GM18520 (cell line): ENCODE data around the gene DRICH1.
"Not testable (repeated sequence)": the region's sequence is repeated elsewhere in the genome, so short reads cannot be mapped to it uniquely, and the experiment has no call there.

Source experiments
- ATAC-seq: cut with Tn5 transposase; IDR thresholded peaks from one replicate; pipeline ENCODE4 v1.9.1; 2021; ENCODE audit not compliant: unreplicated experiment

Gene DRICH1

DNA sequence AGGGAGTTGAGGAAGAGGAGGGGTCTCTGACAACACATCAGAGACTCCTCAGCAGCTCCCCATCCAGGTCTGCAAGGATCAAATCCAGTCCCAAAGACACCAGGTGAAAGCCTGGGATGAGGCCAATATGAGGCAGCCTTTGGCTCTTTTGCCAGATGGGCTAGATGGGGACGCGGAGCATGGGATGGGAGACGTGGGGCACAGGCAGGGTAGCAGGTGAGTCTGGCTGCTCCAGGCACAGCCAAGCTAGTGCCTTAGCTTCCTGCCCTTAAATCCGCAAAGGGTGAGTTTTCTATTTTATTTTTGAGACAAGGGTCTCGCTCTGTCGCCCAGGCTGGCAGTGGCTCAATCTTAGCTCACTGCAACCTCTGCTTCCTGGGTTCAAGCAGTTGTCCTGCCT lies 19.6 kb upstream of the DRICH1 start:
- ATAC-seq = no peak

DNA sequence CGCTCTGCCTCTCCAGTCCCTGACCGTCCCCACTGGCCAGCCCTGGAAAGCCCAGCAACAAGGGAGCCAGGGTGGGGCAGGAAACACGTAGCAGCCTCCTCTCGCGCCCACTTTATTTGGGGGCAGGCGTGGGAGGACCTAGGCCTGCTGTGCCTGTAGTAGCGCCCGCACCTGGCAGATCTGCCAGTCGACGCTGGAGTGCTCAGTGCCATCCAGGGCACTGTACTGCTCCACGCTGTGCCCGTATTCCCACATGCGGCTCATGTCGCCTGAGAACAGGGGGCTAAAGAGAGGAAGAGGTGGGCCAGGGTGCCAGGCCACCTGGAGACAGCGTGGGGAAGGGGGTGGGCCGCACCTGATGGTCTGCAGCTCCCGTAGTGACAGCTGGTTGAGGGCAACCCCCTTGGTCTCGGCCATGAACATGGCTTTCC lies 17.0 kb upstream of the DRICH1 start:
- no peak for ATAC-seq

DNA sequence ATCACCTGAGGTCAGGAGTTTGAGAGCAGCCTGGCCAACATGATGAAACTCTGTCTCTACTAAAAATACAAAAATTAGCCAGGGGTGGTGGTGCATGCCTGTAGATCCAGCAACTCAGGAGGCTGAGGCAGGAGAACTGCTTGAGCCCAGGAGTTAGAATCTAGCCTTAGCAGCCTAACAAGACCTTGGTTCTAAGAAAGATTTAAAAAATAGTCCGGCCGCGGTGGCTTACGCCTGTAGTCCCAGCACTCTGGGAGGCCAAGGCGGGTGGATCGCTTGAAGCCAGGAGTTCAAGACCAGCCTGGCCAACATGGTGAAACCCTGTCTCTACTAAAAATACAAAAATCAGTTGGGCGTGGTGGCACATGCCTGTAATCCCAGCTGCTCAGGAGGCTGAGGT lies 14.4 kb upstream of the DRICH1 start:
- ATAC-seq = not testable (repeated sequence)

DNA sequence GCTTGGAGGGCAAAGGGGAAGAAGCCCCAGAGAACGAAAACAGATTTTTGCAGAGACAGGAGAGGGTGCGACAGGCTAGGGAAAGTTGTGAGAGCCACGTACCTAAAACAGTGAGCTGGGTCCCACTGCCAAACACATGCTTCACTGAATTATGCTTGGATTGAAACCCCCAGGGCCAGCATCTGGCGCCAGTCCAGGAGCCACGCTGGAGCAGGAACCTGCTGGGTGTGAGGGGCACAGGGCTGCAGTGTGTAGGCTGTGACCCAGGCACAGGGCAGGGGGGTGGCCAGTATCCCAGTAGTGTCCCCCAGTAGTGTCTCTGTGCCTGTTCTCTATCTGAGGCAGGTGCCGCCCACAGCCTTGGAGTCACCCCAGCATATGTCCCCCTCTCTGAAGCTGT lies 8.1 kb upstream of the DRICH1 start:
- not testable (repeated sequence) for ATAC-seq

DNA sequence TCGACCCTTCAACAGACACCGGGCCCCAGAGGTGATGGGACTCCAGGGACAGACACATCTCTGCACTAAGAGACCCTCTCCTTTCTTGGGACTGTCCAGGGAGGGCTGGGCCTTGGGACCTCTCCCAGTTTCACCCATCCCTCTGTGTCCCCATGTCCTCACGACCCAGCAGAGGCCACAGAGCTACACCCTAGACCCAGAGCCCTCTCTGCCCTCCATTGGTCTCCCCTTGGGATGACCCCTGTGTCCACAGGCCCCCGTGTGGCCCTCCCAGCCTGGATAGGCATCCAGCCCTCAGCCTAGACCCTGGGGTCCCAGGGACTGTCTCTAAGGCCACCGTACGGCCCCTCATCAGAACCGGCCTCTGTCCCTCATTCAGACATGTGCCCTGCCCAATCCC lies 7.5 kb upstream of the DRICH1 start:
- ATAC-seq = no peak

DNA sequence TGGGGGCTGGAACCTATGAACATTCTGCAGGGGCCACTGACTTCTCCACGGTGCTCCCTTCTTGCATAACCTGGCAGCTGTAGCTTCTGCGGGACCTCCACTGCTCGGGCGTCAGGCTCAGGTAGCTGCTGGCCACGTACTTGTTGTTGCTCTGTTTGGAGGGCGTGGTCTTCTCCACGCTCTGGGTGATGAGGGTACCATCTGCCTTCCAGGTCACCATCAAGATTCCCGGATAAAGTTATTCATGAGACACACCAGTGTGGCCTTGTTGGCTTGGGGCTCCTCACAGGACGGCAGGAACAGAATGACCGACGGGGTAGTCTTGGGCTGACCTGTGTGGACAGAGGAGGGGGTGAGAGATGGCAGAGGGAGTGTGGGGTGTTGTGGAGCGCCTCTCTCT lies 6.5 kb upstream of the DRICH1 start:
- ATAC-seq = no peak

DNA sequence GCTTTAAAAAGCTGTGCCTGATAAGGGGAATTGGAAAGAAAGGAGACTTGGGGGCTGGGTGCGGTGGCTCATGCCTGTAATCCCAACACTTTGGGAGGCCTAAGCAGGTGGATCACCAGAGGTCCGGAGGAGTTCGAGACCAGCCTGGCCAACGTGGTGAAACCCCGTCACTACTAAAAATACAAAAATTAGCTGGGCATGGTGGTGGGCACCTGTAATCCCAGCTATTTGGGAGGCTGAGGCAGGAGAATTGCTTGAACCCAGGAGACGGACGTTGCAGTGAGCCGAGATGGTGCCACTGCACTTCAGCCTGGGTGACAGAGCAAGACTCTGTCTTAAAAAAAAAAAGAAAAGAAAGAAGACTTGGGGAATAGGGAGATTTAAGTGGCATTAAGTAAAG lies 3.2 kb upstream of the DRICH1 start:
- ATAC-seq = not testable (repeated sequence)

DNA sequence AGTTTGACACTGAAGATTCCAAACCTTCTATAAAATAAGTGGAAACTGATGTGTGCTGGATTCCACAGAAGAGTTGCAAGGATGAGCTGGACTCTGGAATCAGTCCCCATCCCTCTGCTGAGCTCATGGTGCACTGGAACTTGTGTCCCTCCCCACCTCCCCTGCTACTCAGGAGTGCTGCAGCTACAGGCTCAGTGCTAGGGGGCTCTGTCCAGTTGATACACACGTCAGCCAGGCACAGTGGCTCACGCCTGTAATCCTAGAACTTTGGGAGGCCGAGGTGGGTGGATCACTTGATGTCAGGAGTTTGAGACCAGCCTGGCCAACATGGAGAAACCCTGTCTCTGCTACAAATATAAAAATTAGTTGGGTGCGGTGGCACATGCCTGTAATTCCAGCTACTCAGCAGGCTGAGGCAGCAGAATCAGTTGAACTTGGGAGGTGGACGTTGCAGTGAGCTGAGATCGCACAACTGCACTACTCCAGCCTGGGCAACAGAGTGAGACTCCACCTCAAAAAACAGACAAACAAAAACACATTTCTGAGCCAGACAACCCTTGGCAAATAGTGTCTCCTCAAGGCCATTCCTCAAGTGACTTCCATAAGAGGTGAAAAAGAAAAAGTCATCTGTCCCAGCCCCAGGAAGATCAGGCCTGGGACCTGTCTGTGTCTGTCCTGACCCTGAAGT lies 3.9 kb downstream of the DRICH1 start:
- ATAC-seq = not testable (repeated sequence)

DNA sequence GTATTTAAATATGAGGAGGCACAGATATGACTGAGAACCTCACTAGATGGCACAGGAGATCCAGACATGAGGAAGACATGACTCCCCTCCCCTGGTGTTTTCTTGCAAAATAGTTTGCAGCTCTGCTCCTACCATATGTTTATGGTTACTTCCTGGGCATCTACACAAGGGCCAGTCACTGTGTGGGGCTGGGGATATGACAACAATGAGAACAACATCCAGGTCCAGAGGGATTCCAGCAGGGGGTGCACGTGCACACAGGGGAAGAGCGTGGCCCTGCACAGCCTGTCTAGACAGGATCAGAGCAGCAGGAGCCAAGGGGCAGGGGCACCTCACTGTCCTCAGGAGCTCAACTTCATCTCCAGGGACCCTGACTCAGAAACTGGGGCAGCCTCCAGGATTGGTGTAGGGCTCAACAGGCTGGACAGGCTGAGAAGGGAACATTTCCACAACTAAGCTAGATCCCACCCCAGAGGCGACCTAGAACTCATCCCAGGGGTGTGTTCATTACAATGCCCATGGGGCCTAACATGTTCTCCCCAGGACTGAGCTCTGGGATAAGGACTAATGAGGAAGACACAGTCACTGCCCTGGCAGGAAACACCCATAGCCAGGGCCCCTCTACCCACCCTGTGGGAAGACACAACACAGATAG lies 4.6 kb downstream of the DRICH1 start:
- not testable (repeated sequence) for ATAC-seq

DNA sequence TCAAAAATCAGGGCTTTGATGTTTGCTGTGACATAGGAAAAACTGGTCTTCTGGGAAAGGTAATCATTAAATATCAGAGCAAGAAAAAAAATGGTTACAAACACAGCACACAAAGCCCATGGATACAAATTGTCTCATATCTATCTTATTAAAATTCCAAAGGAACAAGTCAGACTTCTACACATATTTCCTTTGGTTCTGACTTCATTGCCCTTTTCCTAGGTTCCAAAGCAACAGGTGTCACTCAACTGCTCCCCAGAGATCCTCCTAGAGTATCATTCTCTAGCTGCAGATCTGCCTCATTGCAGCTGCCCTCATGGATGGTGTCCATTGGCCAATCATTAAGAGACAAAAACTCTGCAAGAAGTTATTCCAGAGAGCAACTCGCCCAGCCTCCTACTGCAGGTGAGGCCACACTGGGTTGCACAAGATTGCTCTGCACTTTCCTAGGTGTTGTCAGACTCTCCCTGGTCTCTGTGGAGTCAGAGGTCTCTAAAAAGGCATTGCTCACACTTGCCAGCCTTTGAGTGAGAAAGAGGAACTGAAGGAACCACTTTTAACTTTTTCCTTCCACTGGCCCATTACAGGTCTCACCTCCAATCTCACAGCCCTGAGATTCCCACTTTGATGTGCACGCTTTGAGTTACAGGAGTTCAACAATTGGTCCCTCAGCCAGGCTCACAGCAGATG lies 5.7 kb downstream of the DRICH1 start:
- ATAC-seq = no peak

DNA sequence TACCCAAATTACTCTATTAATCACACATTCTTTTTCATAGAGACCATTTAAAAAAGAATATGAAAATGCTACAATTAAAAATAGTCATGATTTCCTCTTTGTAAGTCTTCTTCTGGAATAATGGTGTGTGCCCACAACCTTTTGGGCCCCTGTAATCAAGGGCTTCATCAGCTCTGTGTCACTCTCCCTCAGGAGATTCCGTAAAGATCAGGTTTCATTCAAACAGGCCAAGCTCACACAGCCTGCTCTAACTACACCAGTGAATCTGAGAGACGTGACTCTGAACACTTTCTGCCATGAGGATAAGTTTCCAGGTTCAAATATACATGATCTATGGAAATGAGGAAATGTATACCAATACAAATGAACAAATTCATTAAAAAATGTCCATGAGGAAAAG lies 9.5 kb downstream of the DRICH1 start:
- ATAC-seq = no peak

DNA sequence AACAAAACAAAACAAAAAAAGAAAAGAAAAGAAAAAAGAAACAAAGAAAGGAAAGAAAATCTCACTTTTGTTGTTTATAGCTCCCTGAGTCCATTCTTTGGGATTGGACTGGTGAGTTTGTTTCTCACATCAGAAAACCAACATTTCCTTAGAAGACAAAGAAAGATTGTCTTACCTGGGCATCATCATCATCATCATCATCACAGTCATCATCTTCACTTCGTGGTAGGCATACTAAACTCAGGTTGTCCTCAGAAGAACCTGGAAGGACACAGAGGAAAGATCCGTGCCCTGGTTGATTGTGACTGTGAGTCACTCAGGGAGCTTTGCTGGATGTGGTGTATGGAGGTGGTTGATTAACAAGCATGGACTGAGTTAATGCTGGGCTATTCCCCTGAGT lies 10.2 kb downstream of the DRICH1 start:
- not testable (repeated sequence) for ATAC-seq

DNA sequence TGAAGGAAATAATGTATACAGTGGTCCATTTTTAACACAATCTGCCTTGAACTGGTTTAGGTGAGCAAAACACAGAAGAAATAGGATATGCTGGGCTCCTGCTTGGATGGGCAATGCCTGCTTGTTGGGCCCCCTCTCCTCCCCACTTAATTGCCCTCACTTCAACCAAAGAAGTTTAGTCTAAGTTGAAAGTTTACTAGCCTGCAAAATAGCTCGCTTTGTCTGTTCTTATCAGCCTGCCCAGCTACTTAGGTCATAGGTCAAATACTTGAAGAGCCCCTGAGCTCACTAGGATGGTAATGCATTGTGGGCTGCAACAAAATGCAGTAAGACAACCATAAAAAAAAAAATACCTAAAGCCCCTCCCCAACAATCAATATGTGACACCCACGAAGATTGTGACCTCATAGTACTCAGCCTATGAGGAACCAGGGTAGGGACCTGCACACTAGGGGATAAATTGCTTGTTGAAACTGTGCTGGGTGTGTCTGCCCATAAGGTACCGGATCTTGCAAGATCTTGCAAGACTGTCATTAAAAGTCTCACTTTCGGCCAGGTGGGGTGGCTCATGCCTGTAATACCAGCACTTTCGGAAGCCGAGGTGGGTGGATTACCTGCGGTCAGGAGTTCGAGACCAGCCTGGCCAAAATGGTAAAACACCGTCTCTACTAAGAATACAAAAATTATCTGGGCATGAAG lies 10.9 kb downstream of the DRICH1 start:
- no peak for ATAC-seq

DNA sequence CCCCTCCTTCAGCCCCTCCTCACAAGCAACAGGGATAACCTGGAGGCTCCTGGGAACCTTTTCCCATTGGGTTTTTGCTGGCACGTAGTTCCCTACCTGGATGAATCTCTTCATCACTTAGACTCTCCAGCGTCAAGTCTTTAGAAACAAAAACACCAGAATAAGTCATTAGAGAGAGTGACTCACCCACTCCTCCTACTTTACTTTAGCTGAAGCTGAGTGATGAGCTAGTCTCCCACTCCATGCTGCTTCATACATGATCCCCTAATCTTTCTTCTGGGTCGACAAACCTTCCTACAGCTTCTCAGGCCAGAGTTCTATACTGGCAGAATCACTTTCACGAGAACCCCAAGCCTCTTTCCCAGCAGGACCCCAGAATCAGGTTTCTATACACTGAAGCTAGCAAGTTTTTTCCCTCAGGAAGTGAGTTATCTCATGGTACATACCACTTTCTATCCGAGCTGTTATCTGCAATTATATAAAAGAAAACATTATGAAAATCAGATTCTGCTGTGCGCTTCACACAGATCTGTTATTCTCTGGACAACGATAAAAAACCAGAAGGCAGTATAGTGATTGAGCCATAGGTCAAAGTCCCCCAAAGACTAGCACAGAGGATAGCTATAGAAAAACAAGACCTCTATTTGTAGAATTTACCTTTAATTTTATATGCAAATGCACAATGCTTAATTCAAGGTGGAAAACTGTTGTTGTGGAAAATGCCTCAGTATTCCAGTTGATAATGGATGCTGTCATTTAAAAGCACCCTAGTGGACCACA lies 18.7 kb downstream of the DRICH1 start:
- ATAC-seq = no peak

DNA sequence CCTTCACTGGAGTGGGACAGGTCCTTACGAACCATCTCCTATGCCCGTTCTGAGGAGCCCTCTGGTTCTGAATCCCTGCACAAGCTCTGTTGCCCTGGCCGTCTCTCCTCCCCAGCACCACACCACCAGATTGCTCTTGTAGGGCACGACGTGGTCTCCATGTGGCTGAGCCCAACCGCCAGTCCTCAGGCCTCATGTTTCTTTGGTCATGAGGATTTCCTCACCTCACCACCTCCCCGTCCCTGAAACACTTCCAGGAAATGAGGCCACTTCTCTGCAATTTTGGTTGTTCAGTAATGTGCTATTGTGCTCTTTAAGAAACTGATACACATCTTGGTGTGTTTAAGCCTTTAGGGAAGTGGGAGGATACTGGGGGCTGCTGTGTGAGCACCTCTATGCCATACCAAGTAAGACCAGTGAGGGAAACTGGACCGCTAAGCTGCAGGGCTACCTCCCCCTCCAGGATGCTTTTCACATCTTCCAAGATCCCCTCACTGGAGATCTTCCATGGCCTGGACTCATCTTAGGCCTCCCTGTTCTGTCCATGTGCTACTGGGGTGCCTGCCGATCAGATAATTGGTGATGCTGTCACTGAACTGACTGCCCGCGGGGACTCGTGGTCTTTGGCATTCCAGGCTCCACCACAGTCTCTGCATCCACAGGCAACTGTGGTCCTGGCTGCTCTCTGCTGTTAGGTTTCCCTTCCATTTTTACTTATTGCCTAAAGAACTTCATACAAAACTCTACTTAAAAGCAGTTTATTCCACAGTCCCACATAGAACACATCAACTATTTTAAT lies 21.9 kb downstream of the DRICH1 start:
- no peak for ATAC-seq

DNA sequence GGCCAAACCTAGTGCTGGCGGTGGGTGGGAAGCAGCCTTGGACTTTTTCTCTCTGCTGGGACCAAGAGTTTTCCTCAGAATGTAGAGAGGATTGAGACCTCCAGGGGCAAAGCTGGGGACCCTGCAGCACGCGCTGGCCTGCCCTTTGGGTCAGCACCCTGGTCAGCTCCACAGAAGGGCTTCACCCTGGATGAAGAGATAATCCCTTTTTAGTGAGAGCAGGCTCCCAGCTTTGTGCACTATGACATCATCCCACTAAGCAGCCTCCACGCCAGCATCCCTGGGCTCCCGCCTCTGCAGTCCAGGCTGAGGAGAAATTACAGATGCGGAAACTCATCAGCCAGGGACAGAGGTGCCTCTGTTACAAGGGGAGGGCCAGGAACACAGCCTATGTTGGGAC lies 23.5 kb downstream of the DRICH1 start:
- ATAC-seq = no peak

DNA sequence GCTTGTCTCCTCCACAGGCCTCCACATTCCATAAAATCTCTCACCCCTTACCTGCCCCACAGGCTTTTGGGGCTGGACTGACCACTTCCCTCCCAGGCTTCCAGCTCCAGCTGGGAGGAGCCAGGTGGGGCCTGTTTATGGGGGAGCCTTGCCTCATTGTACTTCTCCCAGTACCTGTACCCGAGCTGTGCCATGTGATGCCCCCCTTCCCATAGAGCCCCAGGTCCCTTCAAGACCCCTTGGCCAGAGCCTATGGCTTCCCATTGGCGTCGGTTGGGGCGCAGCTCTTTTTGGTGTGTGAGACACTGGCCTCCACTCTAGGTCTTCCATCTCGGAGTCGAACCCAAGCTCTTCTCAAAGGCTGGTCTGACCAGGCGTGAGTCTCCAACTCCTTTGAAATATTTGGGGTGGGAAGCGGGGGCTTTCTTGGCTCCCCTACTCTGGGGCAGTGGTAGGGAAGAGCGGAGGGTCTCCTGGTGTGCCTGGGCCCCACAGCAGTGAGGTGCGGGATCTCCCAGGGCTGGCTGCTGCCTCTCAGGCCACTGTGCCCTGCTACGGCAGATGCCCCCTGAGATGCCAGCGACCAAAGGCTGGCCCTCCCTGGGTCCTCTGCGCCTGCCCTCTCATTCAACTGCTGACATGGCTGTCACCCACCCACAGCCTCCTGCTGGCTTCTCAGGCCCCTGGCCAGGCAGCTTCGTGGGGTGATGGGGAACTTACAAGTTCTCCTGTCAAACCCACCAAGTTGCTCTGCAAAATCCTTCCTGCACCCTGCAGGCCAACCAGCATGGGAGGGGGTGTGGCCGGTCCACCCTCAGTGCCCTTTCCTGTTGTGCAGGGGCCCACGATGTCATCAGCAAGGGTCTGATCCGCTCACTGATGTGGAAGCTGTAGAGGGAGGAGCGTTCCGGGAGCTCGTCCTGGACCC lies 25.7 kb downstream of the DRICH1 start:
- ATAC-seq = no peak

DNA sequence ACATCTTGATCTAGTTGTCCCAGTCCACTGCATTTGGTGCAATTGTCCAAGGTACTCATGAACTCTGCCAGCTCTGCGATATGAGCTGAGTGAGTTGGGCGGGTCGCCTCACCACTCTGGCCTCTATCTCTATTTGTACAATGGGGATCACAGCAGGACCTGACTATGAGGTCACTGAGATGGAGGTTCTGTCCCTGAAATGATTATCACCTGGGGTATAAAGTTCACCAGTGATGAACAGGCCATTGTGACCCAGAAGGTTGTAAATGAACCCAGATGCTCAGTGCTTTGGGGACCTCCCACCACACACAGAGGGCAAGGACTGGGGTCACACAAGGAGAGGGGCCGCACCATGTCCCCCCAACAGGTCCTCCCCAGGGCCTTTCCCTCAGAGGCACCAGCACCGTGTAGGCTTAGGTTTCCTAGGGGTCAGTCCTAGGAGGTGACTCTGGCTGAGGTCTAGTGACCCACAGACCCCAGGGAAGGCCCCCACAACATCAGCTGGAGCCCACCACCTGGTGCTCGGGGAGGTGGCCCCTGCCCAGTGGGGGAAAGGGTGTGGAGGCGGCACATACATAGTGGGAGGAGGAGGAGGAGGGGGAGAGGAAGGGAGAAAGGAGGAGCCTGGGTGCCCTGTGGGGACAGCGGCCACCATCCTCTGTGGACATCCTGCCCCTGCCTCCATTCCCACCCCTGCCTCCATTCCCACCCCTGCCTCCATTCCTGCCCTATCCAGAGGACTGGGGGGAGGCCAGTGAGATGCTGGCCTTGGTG lies 27.0 kb downstream of the DRICH1 start:
- ATAC-seq = no peak
